Neural progenitor cell (in vitro differentiated cells): ENCODE data around the gene NFKB1. TPM values are rescaled to one million over a fixed set of nuclear protein-coding genes. Genes with fewer than 3 reads are reported as not detected.

Experiments used
- DNase-seq: peaks from one replicate; pipeline ENCODE4 v3.0.0-alpha.2; 2016; ENCODE audit warnings: low spot score
- H2AFZ ChIP-seq: fragments of 200-600 bp; sonication (generic); replicated peaks from 2 replicates; pipeline ENCODE4 v1.6.1; 2016; ENCODE audit warnings: antibody characterized with exemption
- H3F3A ChIP-seq: fragments of 200-600 bp; sonication (generic); 2 replicates; pipeline ENCODE4 v1.6.1; 2016; ENCODE audit warnings: antibody characterized with exemption, low read depth
- H3K27ac ChIP-seq: fragments of 200-600 bp; sonication (generic); 2 replicates; pipeline ENCODE4 v1.5.1; 2016; ENCODE audit warnings: mild to moderate bottlenecking
- H3K27me3 ChIP-seq: fragments of 200-600 bp; sonication (generic); 2 replicates; pipeline ENCODE4 v1.6.1; 2016; ENCODE audit warnings: mild to moderate bottlenecking, moderate library complexity
- H3K36me3 ChIP-seq: fragments of 200-600 bp; sonication (generic); 2 replicates; pipeline ENCODE4 v1.5.1; 2016
- H3K4me1 ChIP-seq: fragments of 200-600 bp; sonication (generic); 2 replicates; pipeline ENCODE4 v1.6.1; 2016; ENCODE audit warnings: mixed run types
- H3K4me2 ChIP-seq: fragments of 200-600 bp; sonication (generic); 2 replicates; pipeline ENCODE4 v1.6.1; 2016
- H3K4me3 ChIP-seq: fragments of 200-600 bp; sonication (generic); 2 replicates; pipeline ENCODE4 v1.5.1; 2016
- H3K79me2 ChIP-seq: fragments of 200-600 bp; sonication (generic); 2 replicates; pipeline ENCODE4 v1.6.1; 2016; ENCODE audit warnings: low read depth
- H3K9ac ChIP-seq: fragments of 200-600 bp; sonication (generic); 2 replicates; pipeline ENCODE4 v1.6.1; 2016
- H3K9me3 ChIP-seq: fragments of 200-600 bp; sonication (generic); 2 replicates; pipeline ENCODE4 v1.5.1; 2016; ENCODE audit warnings: low read depth
- H4K20me1 ChIP-seq: fragments of 200-600 bp; sonication (generic); 2 replicates; pipeline ENCODE4 v1.6.1; 2016; ENCODE audit warnings: low read depth
- H3K27ac Mint-ChIP-seq: 3 replicates; pipeline ENCODE4 v1.8.0; 2021; ENCODE audit warnings: mixed read lengths
- H3K27me3 Mint-ChIP-seq: 2 replicates; pipeline ENCODE4 v1.8.0; 2022; ENCODE audit warnings: low read depth, mild to moderate bottlenecking, inconsistent platforms, moderate library complexity, mixed read lengths; ENCODE audit not compliant: insufficient read depth
- H3K36me3 Mint-ChIP-seq: 3 replicates; pipeline ENCODE4 v1.8.0; 2021; ENCODE audit warnings: mixed read lengths
- H3K4me1 Mint-ChIP-seq: 3 replicates; pipeline ENCODE4 v1.8.0; 2021; ENCODE audit warnings: mixed read lengths
- H3K4me3 Mint-ChIP-seq: 3 replicates; pipeline ENCODE4 v1.8.0; 2021; ENCODE audit warnings: mild to moderate bottlenecking, moderate library complexity, mixed read lengths
- H3K9me3 Mint-ChIP-seq: 3 replicates; pipeline ENCODE4 v1.8.0; 2020; ENCODE audit warnings: mixed read lengths
- EZH2 ChIP-seq: fragments of 200-600 bp; sonication (generic); IDR thresholded peaks from 2 replicates; pipeline ENCODE4 v1.6.1; 2017; ENCODE audit warnings: antibody characterized with exemption, mild to moderate bottlenecking, moderate library complexity
- EZH2phosphoT487 ChIP-seq: fragments of 200-600 bp; sonication (generic); IDR thresholded peaks from 2 replicates; pipeline ENCODE4 v1.6.1; 2017; ENCODE audit warnings: antibody characterized with exemption
- total RNA-seq: library from RNA; depleted of rRNA; stranded (reverse); fragments of >200 nt; gene quantifications from 2 replicates; pipeline ENCODE4 v1.2.3, GENCODE V29; 2015; ENCODE audit warnings: low replicate concordance
- TF ChIP-seq, protein P1 (sequence below): fragments of 200-600 bp; sonication (generic); IDR thresholded peaks from 2 replicates; pipeline ENCODE4 v1.5.1; 2017; ENCODE audit warnings: antibody characterized with exemption, mild to moderate bottlenecking

The NFKB1 gene
- total RNA-seq, 1 donor from 2014 or later: 14.1 TPM

GRCh38 chr4:102665527-102665926 lies 164.4 kb downstream of the NFKB1 start:
- Histone ChIP-seq H3K27ac (no peak overlapping the region), H3K79me2 (no peaks in the 10 kb centered on the region), H2AFZ (no peak overlapping the region), H3F3A (no peaks in the 10 kb centered on the region), H3K4me3 (no peak overlapping the region), H3K9me3 (no peaks in the 10 kb centered on the region), H3K4me1 (no peaks in the 10 kb centered on the region), H3K27me3 (no peaks in the 10 kb centered on the region), H3K4me2 (no peak overlapping the region), H3K9ac (no peak overlapping the region), H4K20me1 (no peaks in the 10 kb centered on the region), H3K36me3 (no peaks in the 10 kb centered on the region)
- no peak for DNase-seq
- TF ChIP-seq EZH2phosphoT487: no peak
- no peak for TF ChIP-seq EZH2
- TF ChIP-seq, protein P1, sequence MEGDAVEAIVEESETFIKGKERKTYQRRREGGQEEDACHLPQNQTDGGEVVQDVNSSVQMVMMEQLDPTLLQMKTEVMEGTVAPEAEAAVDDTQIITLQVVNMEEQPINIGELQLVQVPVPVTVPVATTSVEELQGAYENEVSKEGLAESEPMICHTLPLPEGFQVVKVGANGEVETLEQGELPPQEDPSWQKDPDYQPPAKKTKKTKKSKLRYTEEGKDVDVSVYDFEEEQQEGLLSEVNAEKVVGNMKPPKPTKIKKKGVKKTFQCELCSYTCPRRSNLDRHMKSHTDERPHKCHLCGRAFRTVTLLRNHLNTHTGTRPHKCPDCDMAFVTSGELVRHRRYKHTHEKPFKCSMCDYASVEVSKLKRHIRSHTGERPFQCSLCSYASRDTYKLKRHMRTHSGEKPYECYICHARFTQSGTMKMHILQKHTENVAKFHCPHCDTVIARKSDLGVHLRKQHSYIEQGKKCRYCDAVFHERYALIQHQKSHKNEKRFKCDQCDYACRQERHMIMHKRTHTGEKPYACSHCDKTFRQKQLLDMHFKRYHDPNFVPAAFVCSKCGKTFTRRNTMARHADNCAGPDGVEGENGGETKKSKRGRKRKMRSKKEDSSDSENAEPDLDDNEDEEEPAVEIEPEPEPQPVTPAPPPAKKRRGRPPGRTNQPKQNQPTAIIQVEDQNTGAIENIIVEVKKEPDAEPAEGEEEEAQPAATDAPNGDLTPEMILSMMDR: no peak
- H3K4me3 Mint-ChIP-seq: no peak overlapping the region
- H3K27me3 Mint-ChIP-seq: no peaks in the 10 kb centered on the region
- no peaks in the 10 kb centered on the region for H3K9me3 Mint-ChIP-seq
- H3K36me3 Mint-ChIP-seq: peaks cover 9% of the 10 kb centered on the region
- peak overlapping the region; percentile 5 for H3K27ac Mint-ChIP-seq
- no peaks in the 10 kb centered on the region for H3K4me1 Mint-ChIP-seq

Other genes starting within 250 kb of the NFKB1 start
- gene SLC39A8, start 155.9 kb upstream of the NFKB1 start, total RNA-seq: 6.9 and 7.3 TPM in 2 replicates